ENCODE results near the gene RNU1-1.
"Not testable (repeated sequence)": the region's sequence is repeated elsewhere in the genome, so short reads cannot be mapped to it uniquely, and the experiment has no call there.

- TF ChIP-seq, protein P1, sequence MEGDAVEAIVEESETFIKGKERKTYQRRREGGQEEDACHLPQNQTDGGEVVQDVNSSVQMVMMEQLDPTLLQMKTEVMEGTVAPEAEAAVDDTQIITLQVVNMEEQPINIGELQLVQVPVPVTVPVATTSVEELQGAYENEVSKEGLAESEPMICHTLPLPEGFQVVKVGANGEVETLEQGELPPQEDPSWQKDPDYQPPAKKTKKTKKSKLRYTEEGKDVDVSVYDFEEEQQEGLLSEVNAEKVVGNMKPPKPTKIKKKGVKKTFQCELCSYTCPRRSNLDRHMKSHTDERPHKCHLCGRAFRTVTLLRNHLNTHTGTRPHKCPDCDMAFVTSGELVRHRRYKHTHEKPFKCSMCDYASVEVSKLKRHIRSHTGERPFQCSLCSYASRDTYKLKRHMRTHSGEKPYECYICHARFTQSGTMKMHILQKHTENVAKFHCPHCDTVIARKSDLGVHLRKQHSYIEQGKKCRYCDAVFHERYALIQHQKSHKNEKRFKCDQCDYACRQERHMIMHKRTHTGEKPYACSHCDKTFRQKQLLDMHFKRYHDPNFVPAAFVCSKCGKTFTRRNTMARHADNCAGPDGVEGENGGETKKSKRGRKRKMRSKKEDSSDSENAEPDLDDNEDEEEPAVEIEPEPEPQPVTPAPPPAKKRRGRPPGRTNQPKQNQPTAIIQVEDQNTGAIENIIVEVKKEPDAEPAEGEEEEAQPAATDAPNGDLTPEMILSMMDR (IDR thresholded peaks at IDR 0.05): not testable (repeated sequence)
- not testable (repeated sequence) for TF ChIP-seq ZFX (IDR thresholded peaks at IDR 0.05; ENCODE audit: borderline replicate concordance)
Observed at GRCh38 chr1:16557034-16557433, 42.9 kb upstream of the RNU1-1 start.

Measured in 22Rv1 (cell line).